SH-SY5Y (cell line): ENCODE results near the gene LHFPL3.

Experiments used
- GATA2 ChIP-seq: IDR thresholded peaks from 2 replicates; pipeline ENCODE4 v1.6.1; 2011; ENCODE audit warnings: mild to moderate bottlenecking, low read depth, low read length
- GATA3 ChIP-seq: IDR thresholded peaks from 2 replicates; pipeline ENCODE4 v1.6.1; 2011; ENCODE audit warnings: low read depth, mild to moderate bottlenecking, low read length, moderate library complexity

DNA sequence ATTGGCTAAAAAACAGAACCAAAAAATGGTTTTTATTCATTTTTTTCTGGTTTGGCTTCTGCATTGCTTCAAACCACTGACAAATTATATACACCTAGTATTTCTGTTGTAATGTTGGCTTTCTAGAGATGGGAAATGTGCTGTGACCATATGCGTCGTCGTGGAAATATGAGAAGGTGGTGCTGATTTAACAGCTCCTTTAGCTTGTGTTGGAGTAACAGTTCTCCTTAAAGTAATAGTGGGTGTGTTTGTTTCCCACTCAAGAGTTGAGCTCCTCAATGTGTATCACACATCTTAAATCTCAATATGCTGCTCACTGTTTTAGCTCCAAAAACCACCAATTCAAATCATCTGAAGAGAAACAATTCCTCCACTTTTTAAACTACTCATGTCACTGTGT is 196.4 kb downstream of the LHFPL3 start:
- no peak for TF ChIP-seq GATA3
- no peak for TF ChIP-seq GATA2
